ENCODE data around the gene TRMT61A. TPM values are rescaled to one million over a fixed set of nuclear protein-coding genes. Genes with fewer than 3 reads are reported as not detected.

The TRMT61A gene
- polyA plus RNA-seq, 1 donor from 2014 or later, result 12.6 TPM

- Mint-ChIP-seq H3K27me3 (no peaks in the 10 kb centered on the region), H3K36me3 (no peaks in the 10 kb centered on the region), H3K4me3 (peak overlapping the region in 1 of 4 donors; percentile 39), H3K27ac (no peak overlapping the region), H3K9me3 (no peaks in the 10 kb centered on the region), H3K4me1 (peaks cover 0 to 10% (median 7%) of the 10 kb centered on the region in 3 donors)
These were observed 21.7 kb downstream of the TRMT61A start for GRCh38 chr14:103550451-103551337.

- Mint-ChIP-seq H3K4me3 (peak overlapping the region in 1 of 4 donors; percentile 39), H3K9me3 (no peaks in the 10 kb centered on the region), H3K36me3 (no peaks in the 10 kb centered on the region), H3K4me1 (peaks cover 0 to 11% (median 7%) of the 10 kb centered on the region in 3 donors), H3K27ac (peak overlapping the region in 1 of 3 donors; percentile 69), H3K27me3 (no peaks in the 10 kb centered on the region)
These were observed 22.4 kb downstream of the TRMT61A start for GRCh38 chr14:103551338-103551762.

DNA sequence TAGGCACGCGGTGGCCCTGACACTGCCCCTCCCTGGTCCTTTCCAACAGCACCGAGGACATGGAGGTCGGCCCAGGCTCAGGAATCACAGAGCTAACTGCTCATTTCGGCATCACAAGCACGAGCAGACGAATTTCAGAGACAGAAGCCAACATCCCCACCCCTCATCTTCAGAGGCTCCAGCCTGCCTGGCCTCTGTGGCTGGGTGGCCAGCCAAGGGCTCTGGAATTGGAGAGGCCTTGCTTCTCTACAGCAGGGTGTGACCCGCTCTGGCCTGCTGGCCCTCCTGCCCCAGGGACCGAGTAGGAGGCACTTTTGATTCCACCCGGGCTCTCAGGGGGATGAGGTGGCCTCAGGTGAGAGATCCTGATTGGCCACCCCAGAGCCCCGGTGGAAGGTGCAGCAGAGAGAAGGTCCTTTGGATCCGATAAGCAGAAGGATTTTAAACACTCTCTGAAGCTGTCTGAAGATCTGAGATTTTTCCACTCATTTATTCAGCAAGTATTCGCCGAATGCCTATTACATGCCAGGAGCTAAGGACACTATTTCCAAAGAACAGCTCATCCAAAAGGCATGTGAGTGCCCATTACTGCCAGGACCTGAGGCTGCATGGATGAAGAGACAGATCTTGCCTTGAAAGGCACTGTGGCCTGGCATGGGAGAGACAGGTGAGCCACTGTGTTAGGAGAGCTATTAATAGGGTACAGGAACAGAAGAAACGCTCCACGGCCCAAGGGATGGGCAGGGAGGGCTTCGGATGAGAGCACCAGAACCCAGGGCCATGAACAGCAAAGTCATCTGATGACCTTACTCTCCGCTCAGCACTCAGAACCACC, 23.2 kb downstream of the TRMT61A start:
- H3K36me3 Mint-ChIP-seq, result no peaks in the 10 kb centered on the region
- H3K27ac Mint-ChIP-seq, result peak overlapping the region in 2 of 3 donors; percentile 20 to 69
- H3K9me3 Mint-ChIP-seq, result no peaks in the 10 kb centered on the region
- peaks cover 2 to 14% (median 7%) of the 10 kb centered on the region in 3 donors for H3K4me1 Mint-ChIP-seq
- H3K27me3 Mint-ChIP-seq, result no peaks in the 10 kb centered on the region
- no peak overlapping the region for H3K4me3 Mint-ChIP-seq

DNA sequence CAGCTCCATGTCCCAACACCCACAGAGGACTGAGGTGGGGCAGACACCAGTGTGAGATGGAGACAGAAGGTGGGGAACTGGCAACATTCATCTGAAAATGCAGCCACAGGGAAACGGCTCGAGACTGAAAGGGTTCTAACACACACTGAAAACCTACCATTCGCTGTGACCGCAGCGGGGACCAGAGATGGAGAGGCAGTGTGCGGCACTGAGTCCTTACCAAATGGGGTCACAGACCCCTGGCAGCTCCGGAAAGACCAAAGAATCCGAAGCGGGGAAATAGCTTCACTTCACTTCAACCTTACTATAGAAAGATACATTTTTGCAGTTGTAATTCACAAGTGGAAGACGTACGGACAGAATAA, 23.8 kb downstream of the TRMT61A start:
- no peak overlapping the region for H3K4me3 Mint-ChIP-seq
- H3K36me3 Mint-ChIP-seq, result no peaks in the 10 kb centered on the region
- H3K27ac Mint-ChIP-seq, result peak overlapping the region in 2 of 3 donors; percentile 20 to 63

DNA sequence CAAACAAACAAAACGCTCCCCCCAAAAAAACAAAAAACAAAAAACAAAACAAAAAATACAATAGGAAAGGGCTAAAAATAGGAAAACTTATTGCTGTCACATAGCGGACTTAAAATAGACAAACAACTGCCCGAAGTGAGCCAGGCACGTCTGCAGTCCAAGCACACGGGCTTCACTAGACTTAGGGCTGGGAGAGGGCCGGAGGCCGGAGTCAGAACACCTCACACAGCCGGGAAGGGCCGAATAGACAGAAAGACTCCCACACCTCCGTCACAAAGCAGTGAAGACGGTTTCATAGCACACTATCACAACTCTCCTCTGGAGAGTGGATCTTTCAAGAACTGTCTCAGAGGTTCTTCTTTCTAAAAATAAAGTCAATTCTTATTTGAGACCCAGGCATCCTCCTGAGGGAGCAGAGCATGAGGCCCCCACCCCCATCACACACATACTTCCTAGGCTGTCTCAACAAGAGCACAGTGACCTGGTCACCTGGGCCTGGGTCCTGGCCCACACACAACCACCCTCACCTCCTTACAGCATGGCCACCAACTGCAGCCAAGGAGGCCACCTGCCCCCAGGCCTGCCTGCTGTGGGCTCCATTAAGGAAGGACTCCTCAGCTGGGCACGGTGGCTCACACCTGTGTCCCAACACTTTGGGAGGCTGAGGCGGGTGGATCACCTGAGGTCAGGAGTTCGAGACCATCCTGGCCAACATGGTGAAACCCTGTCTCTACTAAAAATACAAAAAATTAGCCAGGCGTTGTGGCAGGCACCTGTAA, 26.8 kb downstream of the TRMT61A start:
- Mint-ChIP-seq H3K9me3 (no peaks in the 10 kb centered on the region), H3K4me1 (peaks cover 13 to 38% (median 22%) of the 10 kb centered on the region in 3 donors), H3K36me3 (no peaks in the 10 kb centered on the region)

More for the DNA sequence above, 23.8 kb downstream of the TRMT61A start:
- no peaks in the 10 kb centered on the region for H3K27me3 Mint-ChIP-seq
- H3K4me1 Mint-ChIP-seq, result peaks cover 4 to 17% (median 8%) of the 10 kb centered on the region in 3 donors
- H3K9me3 Mint-ChIP-seq, result no peaks in the 10 kb centered on the region

DNA sequence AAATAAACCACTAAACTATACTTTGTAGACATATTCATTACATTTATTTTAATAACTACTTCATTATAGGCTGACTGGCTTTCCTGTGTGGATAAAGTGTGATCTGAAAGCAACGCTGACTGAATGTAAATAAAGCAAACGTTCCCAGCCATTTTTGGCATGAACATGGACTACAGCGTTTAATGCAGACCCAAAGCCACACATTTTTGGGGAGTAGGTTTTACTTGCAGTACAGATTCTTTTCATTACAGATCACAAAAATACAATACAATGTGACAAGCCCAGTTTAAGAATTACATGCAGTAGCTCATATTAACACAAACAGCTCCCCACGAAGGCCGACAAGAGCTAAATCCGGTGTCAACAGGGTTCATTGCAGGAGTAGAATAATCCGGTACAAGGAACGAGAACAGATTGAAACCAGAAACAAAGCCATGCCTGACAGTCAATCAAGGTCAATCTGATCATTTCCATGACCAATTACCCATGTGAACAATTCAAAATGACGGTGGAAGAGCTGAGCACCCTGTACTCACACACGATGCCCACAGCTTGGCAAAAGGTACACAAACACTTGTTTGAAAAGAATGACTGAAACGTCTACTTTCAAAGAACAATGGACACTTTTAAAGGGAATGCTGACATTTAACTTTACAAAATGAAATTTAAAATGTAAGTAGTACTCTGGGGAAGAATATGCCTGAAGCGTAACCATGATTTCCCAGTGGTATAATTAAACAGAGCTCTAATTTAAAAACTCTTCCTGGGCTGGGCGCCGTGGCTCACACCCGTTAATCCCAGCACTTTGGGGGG, 28.2 kb downstream of the TRMT61A start:
- Mint-ChIP-seq H3K9me3 (no peaks in the 10 kb centered on the region), H3K36me3 (no peaks in the 10 kb centered on the region), H3K27ac (peak overlapping the region in 1 of 3 donors; percentile 78), H3K4me3 (peak overlapping the region in 1 of 4 donors; percentile 69), H3K4me1 (peaks cover 26 to 45% (median 34%) of the 10 kb centered on the region in 3 donors), H3K27me3 (no peaks in the 10 kb centered on the region)

More for the DNA sequence above, 26.8 kb downstream of the TRMT61A start:
- peak overlapping the region in 1 of 3 donors; percentile 13 for H3K27ac Mint-ChIP-seq
- no peak overlapping the region for H3K4me3 Mint-ChIP-seq
- no peaks in the 10 kb centered on the region for H3K27me3 Mint-ChIP-seq

DNA sequence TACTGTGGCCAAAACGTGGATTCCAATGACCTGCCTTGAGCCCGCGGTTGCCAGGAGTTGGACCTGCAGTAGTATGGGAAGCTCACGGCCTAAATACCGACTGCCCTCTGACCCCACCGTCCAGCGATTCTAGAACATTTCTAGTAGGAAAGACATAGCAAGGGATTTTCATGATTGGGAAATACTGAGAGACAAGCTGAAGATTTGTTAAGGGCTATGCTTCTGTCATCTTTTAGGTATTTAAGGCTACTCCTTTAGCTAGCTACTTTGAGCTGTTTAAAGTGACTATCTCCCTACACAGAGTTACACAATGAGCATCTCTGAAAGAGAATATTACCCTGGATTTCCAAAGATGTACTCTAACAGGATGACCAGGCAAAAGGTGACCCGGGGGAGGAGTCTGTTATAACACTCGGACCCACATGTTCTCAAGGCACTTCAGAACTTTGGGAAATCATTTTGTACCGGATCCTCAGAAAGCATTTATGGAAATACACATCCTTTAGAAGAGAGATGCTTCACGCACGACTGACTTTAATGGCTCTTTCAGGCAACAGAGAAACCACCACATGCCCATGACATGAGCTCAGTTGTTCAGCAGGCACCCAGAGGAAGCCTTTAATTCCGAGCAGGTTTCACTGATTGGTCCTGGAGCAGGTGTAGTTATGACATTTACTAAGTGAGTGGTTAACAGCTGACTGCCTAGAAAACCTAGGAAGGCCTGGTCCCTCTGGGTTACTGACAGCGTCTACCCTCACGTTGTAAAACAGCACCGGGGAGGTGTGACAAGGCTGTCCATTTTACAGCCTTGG, 29.3 kb downstream of the TRMT61A start:
- H3K27ac Mint-ChIP-seq, result no peak overlapping the region

GRCh38 chr14:103559766-103560165, 30.8 kb downstream of the TRMT61A start:
- peaks cover 30 to 53% (median 38%) of the 10 kb centered on the region in 3 donors for H3K4me1 Mint-ChIP-seq
- no peaks in the 10 kb centered on the region for H3K9me3 Mint-ChIP-seq
- H3K4me3 Mint-ChIP-seq, result peak overlapping the region in 1 of 4 donors; percentile 57
- peak overlapping the region in 1 of 3 donors; percentile 93 for H3K27ac Mint-ChIP-seq
- no peaks in the 10 kb centered on the region for H3K36me3 Mint-ChIP-seq
- H3K27me3 Mint-ChIP-seq, result no peaks in the 10 kb centered on the region

More for the DNA sequence above, 29.3 kb downstream of the TRMT61A start:
- no peaks in the 10 kb centered on the region for H3K27me3 Mint-ChIP-seq
- peak overlapping the region in 1 of 4 donors; percentile 26 for H3K4me3 Mint-ChIP-seq
- H3K4me1 Mint-ChIP-seq, result peaks cover 26 to 45% (median 36%) of the 10 kb centered on the region in 3 donors
- no peaks in the 10 kb centered on the region for H3K9me3 Mint-ChIP-seq
- no peaks in the 10 kb centered on the region for H3K36me3 Mint-ChIP-seq

DNA sequence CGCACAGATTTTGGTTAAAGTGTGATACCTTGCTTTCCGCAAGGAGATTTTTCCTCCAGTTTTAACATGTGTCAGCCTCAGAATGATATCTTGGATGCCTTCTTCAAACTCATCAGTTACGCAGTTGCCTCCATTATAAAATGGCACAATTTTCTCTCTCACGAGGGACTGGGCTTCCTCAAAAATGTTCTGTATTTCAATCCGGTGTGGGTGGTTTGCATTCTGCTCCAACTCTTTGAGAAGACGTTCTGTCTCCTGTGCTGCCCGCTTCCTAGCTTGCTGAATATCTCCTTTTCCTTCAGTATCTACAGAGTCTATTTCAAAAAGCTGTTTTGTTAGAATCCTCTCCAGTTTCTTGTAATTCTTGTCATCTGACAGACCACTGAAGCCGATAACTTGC, 31.7 kb downstream of the TRMT61A start:
- Mint-ChIP-seq H3K4me3 (peak overlapping the region; percentile 70 to 95 (median 90)), H3K36me3 (no peaks in the 10 kb centered on the region), H3K27me3 (no peaks in the 10 kb centered on the region), H3K4me1 (peaks cover 30 to 48% (median 39%) of the 10 kb centered on the region in 3 donors), H3K27ac (peak overlapping the region; percentile 34 to 93 (median 90)), H3K9me3 (no peaks in the 10 kb centered on the region)

DNA sequence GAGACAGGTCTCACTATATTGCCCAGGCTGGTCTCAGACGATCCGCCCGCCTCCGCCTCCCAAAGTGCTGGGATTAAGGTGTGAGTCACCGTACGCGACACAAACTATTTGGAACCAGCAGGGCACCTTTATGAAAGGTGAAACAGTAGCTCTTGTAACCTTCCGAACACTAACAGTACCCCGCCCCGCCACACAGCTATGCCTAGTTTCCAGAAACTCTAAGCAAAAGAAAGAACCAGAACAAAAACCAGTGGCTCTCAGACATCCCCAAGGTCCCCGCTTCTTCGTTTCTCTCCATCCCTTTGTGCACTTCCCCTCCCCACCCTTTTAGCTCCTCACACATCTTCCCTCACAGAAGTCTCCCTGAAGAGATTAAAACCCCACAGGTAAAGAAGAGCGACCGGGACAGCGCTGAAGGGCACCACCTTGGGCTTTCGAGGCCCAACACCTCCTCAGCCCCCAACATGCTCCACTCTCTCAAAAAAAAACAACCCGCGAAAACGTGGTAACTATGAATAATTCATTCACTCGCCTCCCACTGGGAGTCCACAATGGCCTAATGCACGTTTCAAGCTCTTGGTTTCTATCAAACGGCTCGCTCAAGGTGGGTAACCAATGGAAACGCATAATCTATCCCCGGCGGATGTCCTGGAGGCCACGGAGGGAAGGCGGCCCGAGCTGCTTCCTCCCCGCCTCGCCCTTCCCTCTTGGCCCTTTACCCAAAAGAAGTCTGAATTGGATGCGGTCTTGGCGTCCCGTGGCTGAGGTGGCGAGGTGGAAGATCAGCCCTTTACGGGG, 32.6 kb downstream of the TRMT61A start:
- peak overlapping the region; percentile 86 to 93 (median 90) for H3K27ac Mint-ChIP-seq
- H3K4me1 Mint-ChIP-seq, result peaks cover 30 to 49% (median 39%) of the 10 kb centered on the region in 3 donors
- peak overlapping the region; percentile 90 to 95 (median 93) for H3K4me3 Mint-ChIP-seq
- H3K36me3 Mint-ChIP-seq, result no peaks in the 10 kb centered on the region
- no peaks in the 10 kb centered on the region for H3K27me3 Mint-ChIP-seq
- H3K9me3 Mint-ChIP-seq, result no peaks in the 10 kb centered on the region

DNA sequence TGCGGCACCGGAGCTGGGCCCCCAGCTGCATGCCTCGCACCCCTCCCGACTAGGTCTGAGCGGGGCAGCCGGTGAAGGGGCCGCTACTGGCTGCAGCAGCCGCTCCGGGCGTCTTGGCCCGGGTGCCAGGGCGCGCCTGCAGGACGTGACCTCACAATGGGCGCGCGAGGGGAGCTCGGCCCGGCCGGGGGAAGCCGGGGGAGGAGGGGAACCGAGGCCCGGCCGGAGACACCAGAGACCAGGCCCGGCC, 33.1 kb downstream of the TRMT61A start:
- Mint-ChIP-seq H3K4me1 (peaks cover 29 to 49% (median 39%) of the 10 kb centered on the region in 3 donors), H3K27ac (peak overlapping the region; percentile 86 to 93 (median 90)), H3K27me3 (no peaks in the 10 kb centered on the region), H3K36me3 (no peaks in the 10 kb centered on the region), H3K9me3 (no peaks in the 10 kb centered on the region), H3K4me3 (peak overlapping the region; percentile 90 to 95 (median 93))

DNA sequence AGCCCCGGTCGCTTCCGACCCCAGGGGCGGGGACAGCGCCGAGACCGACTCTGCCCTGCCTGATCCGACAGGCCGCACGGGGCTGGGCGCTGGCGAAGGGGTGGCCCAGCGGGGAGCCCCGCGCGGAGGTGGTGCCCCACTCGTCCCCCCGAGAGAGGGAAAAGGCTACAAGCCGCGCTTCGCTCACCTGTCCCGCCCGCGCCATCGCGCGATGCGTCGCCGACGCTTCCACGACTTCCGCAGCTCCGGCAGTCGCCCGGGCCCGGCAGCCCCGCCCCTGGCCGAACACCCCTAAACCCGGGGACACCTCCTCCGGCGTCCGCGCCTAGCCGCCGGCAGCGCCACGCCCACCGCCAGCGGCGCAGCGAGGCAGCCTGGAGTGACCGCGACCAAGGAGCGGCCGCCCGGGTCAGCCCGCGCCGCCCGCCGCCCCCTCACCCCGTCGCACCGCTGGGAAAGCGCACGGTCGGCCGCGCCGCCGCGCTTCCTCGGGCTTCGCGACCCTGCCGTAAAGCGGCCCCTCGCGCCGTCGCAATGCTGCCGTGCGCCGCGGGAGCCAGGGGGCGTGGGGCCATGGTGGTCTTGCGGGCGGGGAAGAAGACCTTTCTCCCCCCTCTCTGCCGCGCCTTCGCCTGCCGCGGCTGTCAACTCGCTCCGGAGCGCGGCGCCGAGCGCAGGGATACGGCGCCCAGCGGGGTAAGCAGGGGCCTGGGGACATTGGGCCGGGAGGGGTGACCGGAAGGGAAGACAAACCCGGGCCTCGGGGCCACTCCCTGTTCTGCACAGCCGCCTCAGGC, 33.6 kb downstream of the TRMT61A start, which contains the start of the genes BAG5 and COA8:
BAG5 (minus strand) TSS at position 229 of the 797 bp plus-strand sequence. CDS start 1,493 bp downstream, outside the sequence.
COA8 (plus strand) TSS at position 532 of the 797 bp plus-strand sequence; CDS start at position 574, 42 bp downstream.
- Mint-ChIP-seq H3K4me3 (peak within 1 kb of the TSS; percentile 90 to 98 (median 94)), H3K36me3 (no peaks in the 10 kb centered on the region)

More for the DNA sequence above, 33.6 kb downstream of the TRMT61A start, which contains the start of the genes BAG5 and COA8:
- Mint-ChIP-seq H3K27ac (peak within 1 kb of the TSS; percentile 92 to 94 (median 93)), H3K27me3 (no peaks in the 10 kb centered on the region), H3K9me3 (no peaks in the 10 kb centered on the region), H3K4me1 (peaks cover 27 to 45% (median 38%) of the 10 kb centered on the region in 3 donors)
